Lower lobe of right lung (tissue), 2 donors: ENCODE data around the gene CTU2. TPM values are rescaled to one million over a fixed set of nuclear protein-coding genes. Genes with fewer than 3 reads are reported as not detected.

Experiments
- ATAC-seq, 2 donors: fragments of 200-7000 bp; cut with Tn5 transposase; one replicate each; pipeline ENCODE4 v1.9.1; 2020 to 2022; ENCODE audit warnings: mild to moderate bottlenecking in 2 of 2, moderate library complexity in 2 of 2
- DNase-seq: peaks from one replicate; pipeline ENCODE4 v3.0.0-alpha.2; 2020
- H3K27ac ChIP-seq: fragments of 200-600 bp; one replicate; pipeline ENCODE4 v1.8.0; 2022
- H3K27me3 ChIP-seq: fragments of 200-600 bp; one replicate; pipeline ENCODE4 v1.8.0; 2022; ENCODE audit warnings: low read depth
- H3K36me3 ChIP-seq: fragments of 200-600 bp; one replicate; pipeline ENCODE4 v1.8.0; 2022; ENCODE audit warnings: mild to moderate bottlenecking
- H3K4me1 ChIP-seq: fragments of 200-600 bp; one replicate; pipeline ENCODE4 v1.8.0; 2022
- H3K4me3 ChIP-seq: fragments of 200-600 bp; one replicate; pipeline ENCODE4 v1.8.0; 2022; ENCODE audit warnings: mild to moderate bottlenecking
- H3K9me3 ChIP-seq: fragments of 200-600 bp; one replicate; pipeline ENCODE4 v1.8.0; 2022
- intact Hi-C: fragments of 100-400 bp; cut with DNase I; formaldehyde crosslinking; loops from one replicate; pipeline ENCODE4 v1.11.0; 2022
- total RNA-seq: library from RNA; stranded (reverse); fragmentation: NEBNext Ultra II Directional; extraction: Animal tissue kit (Norgen Biotek cat#: 25700); gene quantifications from one replicate; pipeline ENCODE4 v1.2.1, GENCODE V29; 2021
- TF ChIP-seq, protein P1 (sequence below): fragments of 200-600 bp; IDR thresholded peaks from one replicate; pipeline ENCODE4 v1.8.0; 2022; ENCODE audit warnings: antibody characterized with exemption, mild to moderate bottlenecking
- donor health status: DM: no; HTN: yes; CAD: no; lungs with severe emphysema.

CTU2 gene
- total RNA-seq, 1 donor from 2014 or later = 14.5 TPM

DNA sequence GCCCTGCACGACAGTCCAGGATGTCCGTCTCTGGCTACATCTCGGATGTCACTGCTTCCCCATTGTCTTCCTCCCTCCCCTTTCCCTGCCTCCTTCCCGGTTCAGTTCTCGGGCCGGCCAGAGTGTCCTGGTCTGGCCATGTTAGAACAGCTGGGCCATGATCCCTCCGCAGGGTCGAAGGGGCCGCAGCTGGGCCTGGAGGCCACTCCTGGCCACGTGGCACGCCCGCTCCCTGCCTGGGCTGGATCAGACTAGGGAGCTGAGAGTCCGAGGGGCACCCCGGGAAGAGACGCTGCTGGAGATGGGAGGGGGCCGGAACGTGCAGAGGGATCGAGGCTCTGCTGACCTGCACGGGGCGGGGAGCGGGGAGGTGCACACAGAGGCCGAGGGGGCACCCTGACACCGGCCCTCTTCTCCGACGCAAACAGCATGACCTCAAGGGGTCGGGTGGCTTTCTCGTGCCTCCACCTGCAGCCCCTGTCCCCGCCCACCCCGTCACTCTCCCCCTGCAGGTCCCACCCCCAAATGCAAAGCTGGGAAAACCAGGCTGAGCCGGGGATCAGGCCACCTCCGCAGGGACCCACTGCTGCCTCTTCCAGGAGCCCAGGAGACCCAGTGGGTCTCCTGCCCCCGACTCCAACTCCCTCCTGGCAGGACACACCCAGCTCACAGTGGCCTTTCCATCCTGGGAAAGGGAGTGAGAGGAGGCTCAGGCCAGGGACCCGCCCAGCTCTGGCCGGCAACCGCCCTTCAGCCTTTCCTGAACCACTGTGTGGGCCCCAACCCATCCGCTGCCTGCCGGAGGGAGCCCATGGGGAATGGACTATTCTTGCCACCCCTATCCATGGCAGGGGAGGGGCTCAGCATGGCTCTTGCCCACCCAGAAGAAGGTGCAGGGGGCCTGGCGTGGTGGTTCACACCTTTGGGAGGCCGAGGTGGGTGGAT is 38.5 kb downstream of the CTU2 start:
- peaks cover 39% of the 10 kb centered on the region for H3K36me3 ChIP-seq
- intact Hi-C loops = no loop called here
- no peak for ATAC-seq

DNA sequence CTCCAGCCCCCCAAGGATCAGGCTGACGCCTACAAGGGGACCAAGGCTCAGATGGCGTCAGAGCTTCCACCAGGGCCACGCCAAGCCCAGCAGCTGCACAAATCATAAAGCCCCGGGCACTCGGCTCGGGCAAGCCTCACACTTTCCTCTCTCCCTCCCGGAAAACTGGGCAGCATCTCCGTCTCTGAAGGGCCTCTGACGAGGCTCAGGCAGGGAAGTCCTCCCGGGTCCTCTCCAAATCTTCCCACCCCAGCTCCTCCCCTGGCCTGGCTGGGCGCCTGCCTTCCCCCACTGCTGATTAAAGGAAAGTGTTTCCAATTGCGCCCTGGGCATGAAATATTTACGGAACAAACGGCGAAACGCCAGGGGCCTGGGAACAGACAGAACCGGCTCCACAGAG is 40.2 kb downstream of the CTU2 start:
- peaks cover 34% of the 10 kb centered on the region for H3K4me1 ChIP-seq
- TF ChIP-seq, protein P1, sequence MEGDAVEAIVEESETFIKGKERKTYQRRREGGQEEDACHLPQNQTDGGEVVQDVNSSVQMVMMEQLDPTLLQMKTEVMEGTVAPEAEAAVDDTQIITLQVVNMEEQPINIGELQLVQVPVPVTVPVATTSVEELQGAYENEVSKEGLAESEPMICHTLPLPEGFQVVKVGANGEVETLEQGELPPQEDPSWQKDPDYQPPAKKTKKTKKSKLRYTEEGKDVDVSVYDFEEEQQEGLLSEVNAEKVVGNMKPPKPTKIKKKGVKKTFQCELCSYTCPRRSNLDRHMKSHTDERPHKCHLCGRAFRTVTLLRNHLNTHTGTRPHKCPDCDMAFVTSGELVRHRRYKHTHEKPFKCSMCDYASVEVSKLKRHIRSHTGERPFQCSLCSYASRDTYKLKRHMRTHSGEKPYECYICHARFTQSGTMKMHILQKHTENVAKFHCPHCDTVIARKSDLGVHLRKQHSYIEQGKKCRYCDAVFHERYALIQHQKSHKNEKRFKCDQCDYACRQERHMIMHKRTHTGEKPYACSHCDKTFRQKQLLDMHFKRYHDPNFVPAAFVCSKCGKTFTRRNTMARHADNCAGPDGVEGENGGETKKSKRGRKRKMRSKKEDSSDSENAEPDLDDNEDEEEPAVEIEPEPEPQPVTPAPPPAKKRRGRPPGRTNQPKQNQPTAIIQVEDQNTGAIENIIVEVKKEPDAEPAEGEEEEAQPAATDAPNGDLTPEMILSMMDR = no peak
- peaks cover 27% of the 10 kb centered on the region for H3K36me3 ChIP-seq
- no peak overlapping the region for H3K27ac ChIP-seq
- no peak overlapping the region for H3K4me3 ChIP-seq
- DNase-seq (no peak), ATAC-seq (no peak)
- intact Hi-C loops = no loop called here
- no peaks in the 10 kb centered on the region for H3K27me3 ChIP-seq
- H3K9me3 ChIP-seq = no peaks in the 10 kb centered on the region

More for the DNA sequence above, 38.5 kb downstream of the CTU2 start:
- Histone ChIP-seq H3K4me1 (peaks cover 34% of the 10 kb centered on the region), H3K4me3 (no peak overlapping the region), H3K27ac (no peak overlapping the region), H3K9me3 (no peaks in the 10 kb centered on the region), H3K27me3 (no peaks in the 10 kb centered on the region)
- no peak for DNase-seq
- TF ChIP-seq, protein P1 = no peak

DNA sequence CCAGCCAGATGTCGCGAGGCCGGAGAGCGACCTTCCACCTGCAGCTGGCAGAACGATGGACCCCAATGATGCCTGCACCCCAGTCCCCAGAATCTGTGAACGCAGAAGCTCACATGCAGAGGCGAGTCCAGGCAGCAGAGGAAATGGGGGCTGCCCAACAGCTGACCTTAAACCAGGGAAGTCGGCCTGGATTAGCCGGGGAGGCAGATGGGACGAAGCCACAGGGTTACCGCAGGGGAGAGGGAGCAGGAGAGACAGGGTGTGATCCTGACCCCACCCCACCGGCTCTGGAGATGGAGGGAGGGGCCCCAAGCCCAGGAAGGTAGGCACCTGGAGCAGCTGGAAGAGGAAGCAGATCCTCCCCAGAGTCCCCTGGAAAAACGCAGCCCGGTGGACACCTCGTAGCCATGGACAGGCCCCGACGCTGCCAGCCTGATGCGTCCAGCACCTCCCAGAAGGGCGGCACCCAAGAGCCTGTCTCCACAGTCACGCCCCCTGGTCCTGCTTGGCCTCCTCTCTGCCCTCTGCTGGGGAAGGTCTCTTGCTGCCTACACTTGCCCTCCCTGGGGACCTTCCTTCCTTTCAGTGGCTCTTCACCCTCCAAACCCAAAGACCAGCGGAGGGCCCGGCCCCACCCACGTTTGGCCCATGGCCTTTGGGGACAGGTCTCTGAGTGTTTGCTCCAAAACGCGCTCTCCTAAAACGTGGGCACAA is 41.4 kb downstream of the CTU2 start:
- Histone ChIP-seq H3K27me3 (no peaks in the 10 kb centered on the region), H3K27ac (no peak overlapping the region), H3K36me3 (peaks cover 26% of the 10 kb centered on the region), H3K4me1 (peaks cover 34% of the 10 kb centered on the region), H3K4me3 (no peak overlapping the region), H3K9me3 (no peaks in the 10 kb centered on the region)
- TF ChIP-seq, protein P1 = peak; percentile 18
- DNase-seq (no peak), ATAC-seq (peak; percentile 31 to 41)
- intact Hi-C loops = no loop called here

DNA sequence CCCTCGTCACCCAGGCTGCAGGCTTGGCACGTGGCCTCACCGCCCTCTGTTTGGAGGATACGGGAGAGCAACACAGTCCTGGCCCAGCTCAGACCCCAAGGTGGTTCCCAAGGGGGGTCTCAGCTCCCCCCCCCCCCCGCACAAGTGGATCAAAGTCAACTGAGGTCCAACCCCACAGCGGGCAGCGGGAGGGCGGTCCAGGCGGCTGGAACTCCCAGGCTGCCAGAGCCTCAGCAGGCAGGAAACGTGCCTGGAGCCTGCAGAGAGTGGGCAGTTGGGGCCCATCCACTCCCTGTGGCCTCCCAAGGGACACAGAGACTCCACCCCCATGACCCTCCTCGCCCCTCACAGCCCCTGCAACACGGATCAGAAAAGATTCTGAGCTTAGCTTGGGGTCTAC is 42.1 kb downstream of the CTU2 start:
- H3K36me3 ChIP-seq = peaks cover 22% of the 10 kb centered on the region
- H3K9me3 ChIP-seq = no peaks in the 10 kb centered on the region
- no peak for ATAC-seq
- H3K4me3 ChIP-seq = no peak overlapping the region
- intact Hi-C loops = no loop called here
- peaks cover 34% of the 10 kb centered on the region for H3K4me1 ChIP-seq
- TF ChIP-seq, protein P1 = no peak
- no peak for DNase-seq
- H3K27me3 ChIP-seq = no peaks in the 10 kb centered on the region
- H3K27ac ChIP-seq = no peak overlapping the region

DNA sequence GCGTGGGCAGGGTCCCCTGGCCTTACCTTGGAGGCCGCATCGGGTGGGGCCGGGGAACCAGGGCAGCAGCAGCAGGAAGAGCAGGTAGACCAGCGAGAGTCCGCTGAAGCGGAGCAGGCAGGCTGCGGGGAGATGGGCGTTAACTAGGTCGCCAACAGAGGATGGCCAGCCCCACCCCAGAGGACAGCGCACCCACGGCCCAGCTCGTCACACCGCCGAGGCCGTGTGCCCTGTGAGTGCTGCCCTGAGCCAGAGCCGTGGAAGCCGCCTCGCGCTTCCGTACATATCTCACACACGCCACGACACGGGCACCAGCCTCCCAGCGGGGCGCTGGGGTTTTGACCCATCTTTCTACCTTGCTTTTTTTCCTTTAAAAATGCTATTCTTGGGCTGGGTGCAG is 43.1 kb downstream of the CTU2 start:
- no peak for DNase-seq
- intact Hi-C loops = no loop called here
- peaks cover 24% of the 10 kb centered on the region for H3K36me3 ChIP-seq

More for the DNA sequence above, 43.1 kb downstream of the CTU2 start:
- H3K9me3 ChIP-seq = no peaks in the 10 kb centered on the region
- peaks cover 28% of the 10 kb centered on the region for H3K4me1 ChIP-seq
- no peak overlapping the region for H3K27ac ChIP-seq
- TF ChIP-seq, protein P1 = no peak
- H3K27me3 ChIP-seq = no peaks in the 10 kb centered on the region
- no peak overlapping the region for H3K4me3 ChIP-seq
- no peak for ATAC-seq
